SIG-M5 treated with dmso at 0.1 percent for 504 hours (cell line): ENCODE data around the gene ERN1.

Experiments used
- DNase-seq: peaks from one replicate; lab custom pipeline; 2025; ENCODE audit not compliant: unreplicated experiment; lab: John Stamatoyannopoulos, UW

ERN1 gene

GRCh38 chr17:64006361-64007088 is 123.4 kb downstream of the ERN1 start:
- DNase-seq, result no peak

GRCh38 chr17:64005734-64006167 is 124.2 kb downstream of the ERN1 start:
- DNase-seq, result peak; percentile 22

- DNase-seq, result no peak
Observed at GRCh38 chr17:64004903-64005733, 124.8 kb downstream of the ERN1 start.

DNA sequence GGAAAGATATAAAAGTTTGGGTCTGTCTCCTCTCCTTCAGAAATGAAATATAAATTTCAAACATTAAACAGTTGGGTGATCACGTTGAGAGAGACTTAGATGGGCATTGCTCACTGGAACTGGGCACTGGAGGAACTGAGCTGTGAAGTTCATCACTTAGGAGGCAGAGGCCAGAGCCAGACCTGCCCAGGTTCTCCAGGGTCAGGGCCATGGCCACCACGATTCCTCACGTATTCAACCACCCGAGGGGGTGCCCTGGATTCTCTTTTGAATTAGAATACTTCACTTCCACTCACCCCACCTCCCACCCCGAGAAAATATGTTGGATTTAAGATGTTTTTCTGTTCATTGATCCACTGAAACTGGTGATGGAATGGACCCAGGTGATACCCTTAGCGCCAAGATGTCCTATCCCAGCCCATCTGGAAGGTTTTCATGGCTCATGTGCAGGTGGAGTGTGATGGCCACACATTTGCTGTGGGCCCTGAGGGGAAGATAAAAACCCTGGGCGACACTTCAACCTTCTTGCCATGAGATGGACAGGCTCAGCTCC is 125.7 kb downstream of the ERN1 start:
- no peak for DNase-seq

DNA sequence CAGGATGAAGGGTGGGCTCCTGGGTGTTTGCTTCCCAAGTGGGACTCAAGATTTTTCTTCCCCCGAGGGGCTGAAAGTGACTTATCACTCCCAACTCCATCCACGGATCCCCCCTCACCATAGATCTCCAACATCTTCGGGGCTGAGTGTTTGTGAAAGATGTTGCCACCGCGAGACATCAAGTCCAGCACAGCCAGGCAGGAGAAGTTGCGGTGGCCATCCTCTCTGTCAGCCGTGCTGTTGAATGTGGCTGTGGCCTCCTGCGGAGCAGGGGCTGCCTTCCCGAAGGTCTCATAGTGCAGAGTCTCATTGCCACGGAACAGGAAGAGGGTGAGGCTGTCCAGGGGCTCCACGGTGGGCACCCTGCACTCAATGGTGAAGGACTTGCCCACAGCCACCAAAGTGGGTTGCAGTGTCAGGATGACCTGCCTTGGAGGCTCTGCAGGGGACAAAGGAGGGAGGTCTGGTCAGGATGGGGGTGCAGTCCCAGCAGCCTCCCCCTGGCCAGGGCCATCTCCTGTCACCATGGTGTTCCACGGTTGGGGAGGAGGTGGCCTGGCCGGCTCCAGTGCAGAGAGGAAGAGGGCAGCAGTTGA is 126.3 kb downstream of the ERN1 start:
- no peak for DNase-seq

- no peak for DNase-seq
Observed at GRCh38 chr17:64002658-64003525, 127.1 kb downstream of the ERN1 start.

- no peak for DNase-seq
Observed at GRCh38 chr17:64001763-64002529, 128.0 kb downstream of the ERN1 start.

GRCh38 chr17:64001091-64001579 is 128.8 kb downstream of the ERN1 start:
- no peak for DNase-seq

- DNase-seq, result no peak
Observed at GRCh38 chr17:63999680-64000531, 130.0 kb downstream of the ERN1 start.

DNA sequence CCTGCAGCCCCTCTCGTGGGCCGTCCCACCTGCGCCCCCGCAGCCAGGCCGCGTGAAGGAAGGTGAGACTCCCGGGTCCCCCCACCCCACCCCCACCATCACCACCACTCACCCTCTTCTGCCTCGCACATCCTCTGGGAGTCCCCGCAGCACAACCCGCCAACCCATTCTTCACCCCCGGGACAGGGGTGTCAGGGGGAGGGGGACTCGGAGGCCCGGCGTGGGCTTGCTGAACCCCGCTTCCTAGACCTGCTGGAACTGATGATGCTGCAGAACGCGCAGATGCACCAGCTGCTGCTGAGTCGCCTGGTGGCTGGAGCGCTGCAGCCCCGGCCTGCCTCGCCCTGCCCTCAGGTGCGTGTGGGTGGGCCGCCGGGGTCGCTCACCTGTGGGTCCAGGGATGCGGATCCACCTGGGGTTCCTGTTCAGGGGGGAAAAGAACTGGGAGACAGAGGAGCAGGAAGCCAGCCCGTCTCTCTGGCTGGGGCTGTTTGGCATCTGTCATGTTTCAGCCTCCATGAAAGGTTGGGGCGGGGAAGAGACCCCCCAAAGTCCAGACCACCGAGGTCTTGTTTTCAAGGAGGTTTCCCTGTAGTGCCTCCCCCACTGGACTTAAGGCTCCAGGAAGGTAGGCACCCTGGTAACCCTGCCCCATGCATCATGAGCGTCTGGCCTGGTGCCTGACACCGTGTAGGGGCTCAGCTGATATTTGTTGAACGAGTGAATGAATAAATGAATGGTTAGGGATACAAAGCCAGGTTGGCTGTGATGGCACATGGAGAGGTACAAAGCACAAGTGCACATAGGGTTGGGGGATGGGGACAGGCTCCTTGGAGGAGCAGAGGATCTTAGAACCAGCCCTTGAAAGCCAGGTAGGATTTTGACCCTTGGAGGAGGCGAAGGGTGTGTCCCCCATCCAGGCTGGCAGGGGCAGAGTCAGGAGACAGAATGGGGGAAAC is 130.9 kb downstream of the ERN1 start:
- DNase-seq, result no peak

GRCh38 chr17:63998050-63998720 is 131.8 kb downstream of the ERN1 start, which contains the start of gene PRR29:
Gene PRR29, plus strand, starts transcription at chr17:63998351. Its CDS starts 14 bp downstream, at chr17:63998365.
- DNase-seq, result peak; percentile 67

GRCh38 chr17:63997341-63998048 is 132.4 kb downstream of the ERN1 start:
- DNase-seq, result no peak

- DNase-seq, result no peak
Observed at GRCh38 chr17:63996430-63997182, 133.3 kb downstream of the ERN1 start.

DNA sequence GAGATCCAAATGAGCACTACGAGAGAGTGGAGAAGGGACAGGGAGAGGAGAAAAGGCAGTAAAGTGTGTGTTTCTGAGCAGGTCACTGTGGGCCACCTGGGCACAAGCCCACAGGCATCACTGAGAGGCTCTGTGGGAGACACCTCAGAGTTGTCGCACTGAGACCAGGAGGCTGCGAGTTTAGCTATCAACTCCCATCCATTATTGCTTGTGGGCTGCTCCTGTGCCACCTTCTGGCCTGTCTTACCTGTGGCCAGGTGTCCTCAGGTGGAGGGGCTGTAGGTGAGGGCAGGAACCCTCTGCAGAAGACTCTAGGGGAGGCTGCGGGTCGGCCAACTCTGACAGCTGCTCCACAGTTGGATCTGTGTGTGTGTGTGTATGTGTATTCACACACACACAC is 134.3 kb downstream of the ERN1 start:
- DNase-seq, result no peak

DNA sequence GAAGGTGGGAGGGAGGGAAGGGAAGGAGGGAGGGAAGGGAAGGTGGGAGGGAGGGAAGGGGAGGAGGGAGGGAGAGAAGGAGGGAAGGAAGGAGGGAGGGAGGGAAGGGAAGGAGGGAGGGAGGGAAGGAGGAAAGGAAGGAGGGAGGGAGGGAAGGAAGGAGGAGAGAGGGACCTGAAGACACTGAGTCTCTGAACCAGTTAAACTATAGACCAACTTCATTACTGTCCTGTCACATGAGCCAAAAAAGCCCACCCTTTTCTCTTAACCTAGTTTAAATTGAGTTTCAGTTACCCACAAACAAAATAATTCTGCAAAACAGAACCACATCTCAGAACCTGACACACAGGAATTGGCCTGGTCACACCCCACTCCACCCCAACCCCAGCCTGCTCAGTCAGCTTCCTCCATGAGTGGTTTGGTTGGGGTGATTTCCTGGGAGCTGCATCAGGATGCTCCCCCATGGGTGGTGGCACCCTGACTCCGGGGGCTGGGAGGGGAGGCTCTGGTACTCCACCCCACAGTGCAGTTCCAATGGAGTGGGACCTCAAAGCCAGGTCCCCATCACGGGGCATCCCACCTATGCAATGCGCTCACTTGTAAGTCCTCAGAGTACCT is 136.5 kb downstream of the ERN1 start:
- no peak for DNase-seq
